Pancreas (tissue), 10 donors: ENCODE data around the gene BACE1. TPM values are rescaled to one million over a fixed set of nuclear protein-coding genes. Genes with fewer than 3 reads are reported as not detected.

Experiments used
- ATAC-seq, 4 donors: fragments of 200-7000 bp; cut with Tn5 transposase; one replicate each; pipeline versions ENCODE4 v1.8.0 to v1.9.1; 2020; ENCODE audit warnings: mild to moderate bottlenecking in 4 of 4, moderate library complexity in 4 of 4
- DNase-seq, 6 donors: peaks; one replicate each; pipeline ENCODE4 v3.0.0-alpha.2; 2020
- FAIRE-seq: peaks from 2 replicates; lab custom pipeline; 2012; peaks lifted over from hg19 to GRCh38; lab: Jason Lieb, UNC
- H3K27ac ChIP-seq, 4 donors: fragments of 200-600 bp; sonication (generic); 1 replicate in 3 of 4; 2 replicates in 1 of 4; pipeline versions ENCODE4 v1.5.0 to v1.8.0; 2020
- H3K27me3 ChIP-seq, 4 donors: fragments of 200-600 bp; one replicate each; pipeline ENCODE4 v1.8.0; 2021
- H3K36me3 ChIP-seq, 3 donors: fragments of 200-600 bp; sonication (generic) in 1 of 3; one replicate each; pipeline versions ENCODE4 v1.5.0 to v1.8.0; 2020 to 2021
- H3K4me1 ChIP-seq, 3 donors: fragments of 200-600 bp; one replicate each; pipeline ENCODE4 v1.8.0; 2021
- H3K4me3 ChIP-seq, 4 donors: fragments of 200-600 bp; sonication (generic) in 2 of 4; one replicate each; pipeline versions ENCODE4 v1.5.0 to v1.8.0; 2020 to 2021
- H3K9me3 ChIP-seq, 4 donors: fragments of 200-600 bp; one replicate each; pipeline ENCODE4 v1.8.0; 2021
- WGBS, 2 donors: extraction: QIAGEN DNeasy Blood & Tissue Kit; methylation state at CpG; one replicate each; pipeline ENCODE4 v1.1.7; 2013; 5-methylcytosine and 5-hydroxymethylcytosine counted together
- intact Hi-C, 3 donors: fragments of 100-400 bp; cut with DNase I; formaldehyde crosslinking; loops; one replicate each; pipeline versions ENCODE4 v1.11.1 to v1.14.2; 2022
- polyA plus RNA-seq, 2 donors: library from polyadenylated mRNA; stranded (reverse); fragments of 200-250 nt; gene quantifications; one replicate each; pipeline ENCODE4 v1.2.3, GENCODE V29; 2013
- total RNA-seq, 6 donors: library from RNA; stranded (reverse); fragmentation: NEBNext Ultra II Directional in 4 of 6; extraction: Animal tissue kit (Norgen Biotek cat#: 25700) in 4 of 6; gene quantifications; one replicate each; pipeline versions ENCODE4 v1.2.1 to v1.2.4, GENCODE V29; 2021 to 2023
- TF ChIP-seq, protein P1 (sequence below), 4 donors: fragments of 200-600 bp; sonication (generic) in 3 of 4; IDR thresholded peaks; one replicate each; pipeline versions ENCODE4 v1.5.0 to v1.8.0; 2021; ENCODE audit warnings: antibody characterized with exemption in 4 of 4
- donor health status: healthy with polysubstance abuse.
- donor health status: DM: no; HTN: no; CAD: no; lungs with moderate emphysema.
- donor health status: DM: no; HTN: no; CAD: no.
- donor health status: control.
- donor health status: control.
- donor health status: Bipolar disorder and iron deficiency.
- donor health status: DM: yes; HTN: yes; CAD: no.
- donor health status: DM: no; HTN: no; CAD: no.
- donor health status: DM: no; HTN: no; CAD: no.
- donor health status: DM: yes; HTN: yes; CAD: no.

BACE1 gene
- total RNA-seq (100 to 1,000 TPM in 5 of 6 donors, 10 to 100 TPM in 1; 72.5 to 207 (median 123) TPM), polyA plus RNA-seq (10 to 100 TPM; 27.8 to 53.8 TPM)

GRCh38 chr11:117316197-117316961, at the start of gene BACE1:
Gene BACE1 (minus strand): TSS chr11:117316256. CDS start chr11:117315795, 461 bp downstream.
- H3K9me3 ChIP-seq = no peaks in the 10 kb centered on the region
- no peaks in the 10 kb centered on the region for H3K36me3 ChIP-seq
- intact Hi-C loops = loop anchor here in 2 of 3 donors (5.0 to 10.0 kb wide), 2 partner anchors 82 to 84 kb away; partner anchors contain the start of genes PCSK7 (in 2 of the 2) and RNF214 (in 2 of the 2)
- WGBS, 2 donors = 2 to 3% methylated on average over 29 of the region's 29 CpGs
- TF ChIP-seq, protein P1, sequence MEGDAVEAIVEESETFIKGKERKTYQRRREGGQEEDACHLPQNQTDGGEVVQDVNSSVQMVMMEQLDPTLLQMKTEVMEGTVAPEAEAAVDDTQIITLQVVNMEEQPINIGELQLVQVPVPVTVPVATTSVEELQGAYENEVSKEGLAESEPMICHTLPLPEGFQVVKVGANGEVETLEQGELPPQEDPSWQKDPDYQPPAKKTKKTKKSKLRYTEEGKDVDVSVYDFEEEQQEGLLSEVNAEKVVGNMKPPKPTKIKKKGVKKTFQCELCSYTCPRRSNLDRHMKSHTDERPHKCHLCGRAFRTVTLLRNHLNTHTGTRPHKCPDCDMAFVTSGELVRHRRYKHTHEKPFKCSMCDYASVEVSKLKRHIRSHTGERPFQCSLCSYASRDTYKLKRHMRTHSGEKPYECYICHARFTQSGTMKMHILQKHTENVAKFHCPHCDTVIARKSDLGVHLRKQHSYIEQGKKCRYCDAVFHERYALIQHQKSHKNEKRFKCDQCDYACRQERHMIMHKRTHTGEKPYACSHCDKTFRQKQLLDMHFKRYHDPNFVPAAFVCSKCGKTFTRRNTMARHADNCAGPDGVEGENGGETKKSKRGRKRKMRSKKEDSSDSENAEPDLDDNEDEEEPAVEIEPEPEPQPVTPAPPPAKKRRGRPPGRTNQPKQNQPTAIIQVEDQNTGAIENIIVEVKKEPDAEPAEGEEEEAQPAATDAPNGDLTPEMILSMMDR (IDR thresholded peaks at IDR 0.05) = peak in 1 of 4 donors; percentile 9
- H3K27me3 ChIP-seq = no peaks in the 10 kb centered on the region
- FAIRE-seq = no peak
- peak; percentile 87 to 95 (median 89) for DNase-seq
- H3K4me3 ChIP-seq = peak within 1 kb of the TSS; percentile 78 to 94 (median 89)
- H3K4me1 ChIP-seq = peaks cover 0 to 30% (median 17%) of the 10 kb centered on the region in 3 donors
- ATAC-seq = peak; percentile 78 to 90 (median 85)
- H3K27ac ChIP-seq = peak within 1 kb of the TSS; percentile 28 to 73 (median 58)

- Histone ChIP-seq H3K36me3 (peaks cover 0 to 29% (median 3%) of the 10 kb centered on the region in 3 donors), H3K4me3 (no peak overlapping the region), H3K27ac (no peak overlapping the region), H3K9me3 (no peaks in the 10 kb centered on the region), H3K27me3 (no peaks in the 10 kb centered on the region), H3K4me1 (no peaks in the 10 kb centered on the region)
- no peak for ATAC-seq
- no peak for DNase-seq
- no peak for FAIRE-seq
- TF ChIP-seq, protein P1 (IDR thresholded peaks at IDR 0.05) = no peak
- intact Hi-C loops = no loop called here
- WGBS, 2 donors = 90 to 95% methylated on average over 8 of the region's 8 CpGs
Measured at GRCh38 chr11:117361432-117361831, 45.4 kb upstream of the BACE1 start.

GRCh38 chr11:117356126-117356890, 40.3 kb upstream of the BACE1 start:
- H3K27me3 ChIP-seq = no peaks in the 10 kb centered on the region
- DNase-seq (no peak), FAIRE-seq (no peak), ATAC-seq (no peak)
- intact Hi-C loops = no loop called here
- H3K36me3 ChIP-seq = peaks cover 0 to 43% (median 0%) of the 10 kb centered on the region in 3 donors
- TF ChIP-seq, protein P1 (IDR thresholded peaks at IDR 0.05) = no peak
- no peak overlapping the region for H3K4me3 ChIP-seq
- no peaks in the 10 kb centered on the region for H3K4me1 ChIP-seq
- 85 to 96% methylated on average over 9 of the region's 9 CpGs for WGBS, 2 donors
- H3K9me3 ChIP-seq = no peaks in the 10 kb centered on the region
- H3K27ac ChIP-seq = no peak overlapping the region

- Histone ChIP-seq H3K9me3 (no peaks in the 10 kb centered on the region), H3K4me3 (no peak overlapping the region), H3K4me1 (no peaks in the 10 kb centered on the region), H3K27ac (no peak overlapping the region), H3K36me3 (peaks cover 0 to 44% (median 0%) of the 10 kb centered on the region in 3 donors), H3K27me3 (no peaks in the 10 kb centered on the region)
- TF ChIP-seq, protein P1 (IDR thresholded peaks at IDR 0.05) = no peak
- FAIRE-seq (no peak), ATAC-seq (no peak), DNase-seq (no peak)
- intact Hi-C loops = no loop called here
- 79 to 82% methylated on average over 4 of the region's 4 CpGs for WGBS, 2 donors
Measured at GRCh38 chr11:117354550-117354949, 38.5 kb upstream of the BACE1 start.
